ENCODE data around the gene GNAS-AS1.

GNAS-AS1 gene

DNA sequence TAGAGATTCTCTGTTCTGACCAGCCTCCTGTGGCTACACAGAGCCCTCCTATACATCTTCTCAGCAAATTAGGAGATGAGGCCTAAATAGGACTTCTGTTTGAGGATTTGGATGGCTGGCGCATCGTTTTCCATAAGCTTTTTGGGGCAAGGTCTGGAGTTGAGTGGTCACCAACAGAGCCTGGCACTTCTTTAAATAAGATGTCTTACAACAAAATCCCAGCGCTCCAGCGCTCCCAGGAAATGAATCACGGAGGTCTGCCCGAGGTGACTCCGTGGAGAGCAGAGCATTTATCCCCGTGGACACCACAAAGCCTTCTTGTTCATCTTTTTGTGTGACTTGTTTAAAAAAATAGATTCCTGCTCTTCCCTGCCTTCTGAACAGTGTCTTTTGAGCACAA, 75.3 kb downstream of the GNAS-AS1 start:
- no peak for DNase-seq

DNA sequence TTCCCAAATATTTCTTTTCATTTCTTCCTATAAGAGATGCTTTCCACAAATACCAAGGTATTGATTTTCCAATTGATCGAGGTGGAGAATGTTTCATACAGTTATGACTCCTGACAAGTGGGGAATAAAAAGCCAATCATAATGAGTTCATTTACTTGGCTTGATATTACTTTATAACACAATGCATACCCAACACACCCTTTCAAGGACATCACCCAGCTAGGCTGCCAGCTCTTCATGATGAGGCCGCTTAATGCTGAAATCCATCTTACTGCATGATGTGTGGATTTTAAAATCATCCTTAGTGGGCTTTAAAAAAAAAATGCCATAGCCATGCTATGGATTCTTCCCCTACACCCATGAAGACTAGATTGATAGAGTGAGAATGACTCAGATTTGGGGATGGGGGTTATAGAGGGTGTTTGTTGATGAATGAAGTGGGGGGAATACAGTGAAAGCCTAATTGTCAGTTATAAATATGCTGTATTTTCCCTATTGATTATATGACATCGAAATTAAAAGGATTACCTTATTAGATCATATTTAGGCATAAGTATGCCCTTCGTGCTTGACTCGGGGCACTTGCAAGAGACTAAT, 75.9 kb downstream of the GNAS-AS1 start:
- no peak for DNase-seq

- no peak for DNase-seq
Measured at GRCh38 chr20:58774214-58774613, 76.5 kb downstream of the GNAS-AS1 start.

DNA sequence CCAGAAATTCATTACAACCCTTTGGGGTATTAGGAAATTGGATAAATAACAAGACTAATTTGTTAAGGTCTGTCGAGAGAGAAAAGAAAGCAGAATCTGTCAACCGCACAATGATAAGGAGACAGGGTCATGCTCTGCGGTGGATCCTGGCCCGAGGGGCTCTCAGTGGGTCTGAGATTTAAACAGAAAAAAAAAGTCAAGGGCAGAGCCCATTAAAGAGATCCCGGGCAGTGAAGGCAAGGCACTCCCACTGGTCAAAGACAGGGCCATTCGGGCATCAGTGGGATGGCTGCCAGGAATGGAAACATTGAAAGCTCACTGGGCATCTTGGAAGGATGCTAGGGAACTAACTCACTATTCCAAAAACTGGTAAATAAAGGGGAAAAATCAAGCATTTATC, 77.9 kb downstream of the GNAS-AS1 start:
- no peak for DNase-seq
